ENCODE results near the gene WIPF1. TPM values are rescaled to one million over a fixed set of nuclear protein-coding genes. Genes with fewer than 3 reads are reported as not detected.

WIPF1 gene
- total RNA-seq, 6 experiments from 2014 or later: 5.0 to 15.3 (median 7.1) TPM

- peak overlapping the region; percentile 50 to 89 (median 60) for H3K27ac ChIP-seq
- DNase-seq (no peak), ATAC-seq (no peak)
- H3K9me3 ChIP-seq: no peaks in the 10 kb centered on the region
- intact Hi-C loops (cut with DNase I): no loop called here
- TF ChIP-seq POLR2A (IDR thresholded peaks at IDR 0.05): no peak
- TF ChIP-seq CTCF (IDR thresholded peaks at IDR 0.05): no peak
- no peaks in the 10 kb centered on the region for H3K36me3 ChIP-seq
- H3K4me3 ChIP-seq: peak overlapping the region in 1 of 3 donors; percentile 24
- H3K4me1 ChIP-seq: no peaks in the 10 kb centered on the region
- 56% methylated on average over 2 of the region's 2 CpGs for WGBS (ENCODE audit: insufficient coverage, low coverage, low lambda C conversion rate, missing lambda C conversion rate)
- H3K27me3 ChIP-seq: no peaks in the 10 kb centered on the region
Measured at GRCh38 chr2:174595891-174596397, 1.7 kb downstream of the WIPF1 start.

GRCh38 chr2:174595116-174595809 lies 2.3 kb downstream of the WIPF1 start:
- 37% methylated on average over 3 of the region's 3 CpGs for WGBS (ENCODE audit: insufficient coverage, low coverage, low lambda C conversion rate, missing lambda C conversion rate)
- Histone ChIP-seq H3K4me1 (no peaks in the 10 kb centered on the region), H3K27ac (peak overlapping the region in 2 of 3 donors; percentile 60 to 89), H3K9me3 (no peaks in the 10 kb centered on the region), H3K36me3 (no peaks in the 10 kb centered on the region), H3K4me3 (no peak overlapping the region), H3K27me3 (no peaks in the 10 kb centered on the region)
- ATAC-seq (peak in 2 of 4 donors; percentile 21 to 27), DNase-seq (no peak)
- TF ChIP-seq POLR2A (IDR thresholded peaks at IDR 0.05) (no peak), CTCF (IDR thresholded peaks at IDR 0.05) (no peak)
- intact Hi-C loops (cut with DNase I): no loop called here

- Histone ChIP-seq H3K27me3 (no peaks in the 10 kb centered on the region), H3K4me3 (no peak overlapping the region), H3K36me3 (no peaks in the 10 kb centered on the region), H3K4me1 (no peaks in the 10 kb centered on the region), H3K9me3 (no peaks in the 10 kb centered on the region), H3K27ac (peak overlapping the region in 2 of 3 donors; percentile 37 to 64)
- intact Hi-C loops (cut with DNase I): no loop called here
- TF ChIP-seq POLR2A (IDR thresholded peaks at IDR 0.05) (no peak), CTCF (IDR thresholded peaks at IDR 0.05) (no peak)
- DNase-seq (no peak), ATAC-seq (no peak)
- WGBS (ENCODE audit: insufficient coverage, low coverage, low lambda C conversion rate, missing lambda C conversion rate): 67% methylated on average over 2 of the region's 2 CpGs
Measured at GRCh38 chr2:174594456-174594855, 3.1 kb downstream of the WIPF1 start.

GRCh38 chr2:174593574-174594203 lies 3.9 kb downstream of the WIPF1 start:
- no peak for TF ChIP-seq CTCF (IDR thresholded peaks at IDR 0.05)
- TF ChIP-seq POLR2A (IDR thresholded peaks at IDR 0.05): no peak
- no peaks in the 10 kb centered on the region for H3K27me3 ChIP-seq
- no peak overlapping the region for H3K4me3 ChIP-seq
- DNase-seq (no peak), ATAC-seq (peak; percentile 57 to 68 (median 63))
- no peaks in the 10 kb centered on the region for H3K4me1 ChIP-seq
- 37% methylated on average over 6 of the region's 6 CpGs for WGBS (ENCODE audit: insufficient coverage, low coverage, low lambda C conversion rate, missing lambda C conversion rate)
- no peaks in the 10 kb centered on the region for H3K9me3 ChIP-seq
- no peaks in the 10 kb centered on the region for H3K36me3 ChIP-seq
- peak overlapping the region in 2 of 3 donors; percentile 37 to 64 for H3K27ac ChIP-seq
- intact Hi-C loops (cut with DNase I): no loop called here
